Measurements from ENCODE around the gene GPR4. TPM values are rescaled to one million over a fixed set of nuclear protein-coding genes. Genes with fewer than 3 reads are reported as not detected.

Gene GPR4
- total and polyA plus RNA-seq, 2 experiments from 2014 or later = not detected

GRCh38 chr19:45576682-45577081, 25.3 kb downstream of the GPR4 start:
- no peaks in the 10 kb centered on the region for H3K9me3 ChIP-seq (ENCODE audit: low read depth)
- H3K4me3 ChIP-seq = no peak overlapping the region
- DNase-seq (ENCODE audit: low read depth in 1 of 2, low spot score in 1 of 2) = no peak
- H3K4me1 ChIP-seq (ENCODE audit: low read depth) = peaks cover 9% of the 10 kb centered on the region
- no peaks in the 10 kb centered on the region for H3K27me3 ChIP-seq
- H3K36me3 ChIP-seq = no peaks in the 10 kb centered on the region
- peak overlapping the region; percentile 66 for H3K27ac ChIP-seq
- TF ChIP-seq, protein P1, sequence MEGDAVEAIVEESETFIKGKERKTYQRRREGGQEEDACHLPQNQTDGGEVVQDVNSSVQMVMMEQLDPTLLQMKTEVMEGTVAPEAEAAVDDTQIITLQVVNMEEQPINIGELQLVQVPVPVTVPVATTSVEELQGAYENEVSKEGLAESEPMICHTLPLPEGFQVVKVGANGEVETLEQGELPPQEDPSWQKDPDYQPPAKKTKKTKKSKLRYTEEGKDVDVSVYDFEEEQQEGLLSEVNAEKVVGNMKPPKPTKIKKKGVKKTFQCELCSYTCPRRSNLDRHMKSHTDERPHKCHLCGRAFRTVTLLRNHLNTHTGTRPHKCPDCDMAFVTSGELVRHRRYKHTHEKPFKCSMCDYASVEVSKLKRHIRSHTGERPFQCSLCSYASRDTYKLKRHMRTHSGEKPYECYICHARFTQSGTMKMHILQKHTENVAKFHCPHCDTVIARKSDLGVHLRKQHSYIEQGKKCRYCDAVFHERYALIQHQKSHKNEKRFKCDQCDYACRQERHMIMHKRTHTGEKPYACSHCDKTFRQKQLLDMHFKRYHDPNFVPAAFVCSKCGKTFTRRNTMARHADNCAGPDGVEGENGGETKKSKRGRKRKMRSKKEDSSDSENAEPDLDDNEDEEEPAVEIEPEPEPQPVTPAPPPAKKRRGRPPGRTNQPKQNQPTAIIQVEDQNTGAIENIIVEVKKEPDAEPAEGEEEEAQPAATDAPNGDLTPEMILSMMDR (IDR thresholded peaks at IDR 0.05; ENCODE audit: low read depth, low read length) = no peak

GRCh38 chr19:45575216-45575615, 26.8 kb downstream of the GPR4 start:
- Histone ChIP-seq H3K36me3 (no peaks in the 10 kb centered on the region), H3K27me3 (no peaks in the 10 kb centered on the region), H3K4me1 (ENCODE audit: low read depth) (peaks cover 11% of the 10 kb centered on the region), H3K4me3 (no peak overlapping the region), H3K9me3 (ENCODE audit: low read depth) (no peaks in the 10 kb centered on the region), H3K27ac (no peak overlapping the region)
- TF ChIP-seq, protein P1 (IDR thresholded peaks at IDR 0.05; ENCODE audit: low read depth, low read length) = no peak
- no peak for DNase-seq (ENCODE audit: low read depth in 1 of 2, low spot score in 1 of 2)

DNA sequence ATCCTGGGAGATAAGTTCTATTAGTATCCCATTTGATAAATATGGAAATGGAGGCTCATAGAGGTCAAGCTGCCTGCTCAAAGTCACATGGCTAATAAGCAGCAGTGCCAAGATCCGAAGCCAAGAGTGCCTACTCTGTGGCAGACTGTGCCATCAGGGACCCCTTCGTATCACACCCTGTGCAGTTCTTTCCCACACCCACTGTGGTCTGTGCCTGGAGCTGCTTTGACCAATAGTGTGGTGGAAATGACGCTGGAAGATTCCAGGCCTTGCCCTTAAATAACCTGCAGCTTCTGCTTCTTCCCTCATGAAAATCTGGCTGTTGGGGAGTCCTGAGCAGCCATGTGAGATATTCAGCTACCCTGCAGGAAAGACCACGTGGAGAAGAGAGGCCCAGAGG, 27.5 kb downstream of the GPR4 start:
- Histone ChIP-seq H3K4me1 (ENCODE audit: low read depth) (peaks cover 11% of the 10 kb centered on the region), H3K36me3 (no peaks in the 10 kb centered on the region), H3K27ac (no peak overlapping the region), H3K4me3 (no peak overlapping the region), H3K27me3 (no peaks in the 10 kb centered on the region), H3K9me3 (ENCODE audit: low read depth) (no peaks in the 10 kb centered on the region)
- TF ChIP-seq, protein P1 (IDR thresholded peaks at IDR 0.05; ENCODE audit: low read depth, low read length) = no peak
- no peak for DNase-seq (ENCODE audit: low read depth in 1 of 2, low spot score in 1 of 2)

DNA sequence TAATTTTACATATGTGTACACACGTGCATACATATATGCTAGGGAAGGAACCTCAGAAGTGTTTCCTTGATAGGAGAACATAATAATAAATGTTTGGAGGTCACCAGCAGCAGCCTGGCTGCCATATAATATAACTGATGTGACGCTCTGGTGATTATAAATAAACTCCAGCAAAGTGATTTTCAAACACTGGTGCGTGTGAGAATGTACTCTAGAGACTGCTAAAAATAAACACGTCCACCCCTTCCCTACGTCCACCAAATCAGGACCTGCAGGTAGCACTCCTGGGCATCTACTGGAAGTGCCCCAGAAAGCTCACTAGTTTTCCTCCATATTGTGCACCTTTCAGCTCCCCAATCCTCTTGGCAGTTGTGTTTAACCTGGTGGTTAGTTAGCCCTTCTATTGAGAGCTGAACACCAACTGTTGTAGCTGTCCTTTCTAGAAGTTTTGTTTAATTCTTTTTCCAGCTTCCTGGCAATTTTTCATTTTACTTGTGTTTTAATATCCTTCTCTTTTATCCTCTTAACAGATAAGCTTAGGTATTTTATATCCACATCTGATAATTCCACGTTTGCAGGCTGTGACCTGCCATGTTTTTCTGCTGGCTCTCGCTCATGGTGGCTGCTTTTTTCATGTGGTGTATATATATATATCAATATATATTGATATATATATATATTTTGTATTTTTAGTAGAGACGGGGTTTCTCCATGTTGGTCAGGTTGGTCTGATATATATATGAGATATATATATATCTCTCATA, 30.4 kb downstream of the GPR4 start:
- TF ChIP-seq, protein P1 (IDR thresholded peaks at IDR 0.05; ENCODE audit: low read depth, low read length) = no peak
- Histone ChIP-seq H3K4me3 (no peak overlapping the region), H3K36me3 (no peaks in the 10 kb centered on the region), H3K27ac (no peak overlapping the region), H3K27me3 (no peaks in the 10 kb centered on the region), H3K9me3 (ENCODE audit: low read depth) (no peaks in the 10 kb centered on the region), H3K4me1 (ENCODE audit: low read depth) (peaks cover 4% of the 10 kb centered on the region)
- no peak for DNase-seq (ENCODE audit: low read depth in 1 of 2, low spot score in 1 of 2)

GRCh38 chr19:45569619-45570421, 32.2 kb downstream of the GPR4 start:
- peaks cover 4% of the 10 kb centered on the region for H3K4me1 ChIP-seq (ENCODE audit: low read depth)
- H3K9me3 ChIP-seq (ENCODE audit: low read depth) = no peaks in the 10 kb centered on the region
- H3K4me3 ChIP-seq = no peak overlapping the region
- H3K27me3 ChIP-seq = no peaks in the 10 kb centered on the region
- DNase-seq (ENCODE audit: low read depth in 1 of 2, low spot score in 1 of 2) = peak; percentile 49 to 72
- TF ChIP-seq, protein P1 (IDR thresholded peaks at IDR 0.05; ENCODE audit: low read depth, low read length) = peak; percentile 86
- no peaks in the 10 kb centered on the region for H3K36me3 ChIP-seq
- no peak overlapping the region for H3K27ac ChIP-seq
